ENCODE data around the gene WBP11. TPM values are rescaled to one million over a fixed set of nuclear protein-coding genes. Genes with fewer than 3 reads are reported as not detected.

WBP11 gene
- total and polyA plus RNA-seq, 5 donors from 2014 or later = 50.7 to 119 (median 58.2) TPM

DNA sequence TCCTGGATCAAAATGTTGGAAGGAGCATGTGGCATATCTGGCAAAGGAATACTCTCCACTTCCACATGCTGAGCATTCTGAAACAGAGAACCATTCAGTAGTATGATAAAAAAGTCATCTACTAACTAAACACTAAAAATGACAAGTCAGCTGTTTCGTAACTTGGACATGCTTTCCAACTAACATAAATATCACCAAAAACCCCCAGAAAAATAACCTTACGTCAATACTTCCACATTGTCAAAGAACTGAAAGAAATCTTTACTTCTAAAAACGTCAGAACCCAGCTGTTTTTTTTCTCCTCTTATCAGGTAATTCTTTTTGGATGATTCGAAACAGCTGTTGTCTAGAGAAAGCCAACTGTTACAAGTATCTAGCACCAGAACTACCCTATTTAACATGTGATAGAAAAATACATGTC, 8.2 kb downstream of the WBP11 start:
- no peak overlapping the region for H3K4me3 ChIP-seq (ENCODE audit: low read depth, low read length)
- H3K27ac ChIP-seq (ENCODE audit: insufficient read depth, low read length, poor library complexity, severe bottlenecking) = no peak overlapping the region
- Mint-ChIP-seq H3K36me3 (peaks cover 56% of the 10 kb centered on the region), H3K4me1 (peaks cover 10 to 22% (median 15%) of the 10 kb centered on the region in 4 donors), H3K4me3 (no peak overlapping the region), H3K27me3 (no peaks in the 10 kb centered on the region), H3K9me3 (no peaks in the 10 kb centered on the region), H3K27ac (peak overlapping the region in 2 of 3 donors; percentile 32 to 76)
- H3K27me3 ChIP-seq (ENCODE audit: control insufficient read depth, insufficient read depth, low read length) = no peaks in the 10 kb centered on the region
- no peaks in the 10 kb centered on the region for H3K4me1 ChIP-seq (ENCODE audit: control insufficient read depth, insufficient read depth, low read length, poor library complexity, severe bottlenecking)
- DNase-seq = no peak
- no peak for ATAC-seq (ENCODE audit: low read depth in 2 of 2)
- no peaks in the 10 kb centered on the region for H3K9me3 ChIP-seq (ENCODE audit: control insufficient read depth in 2 of 2, low read length in 2 of 2)
- peaks cover 95% of the 10 kb centered on the region for H3K36me3 ChIP-seq (ENCODE audit: control insufficient read depth, insufficient read depth, low read length)

GRCh38 chr12:14785568-14785967, 17.7 kb downstream of the WBP11 start:
- Mint-ChIP-seq H3K27me3 (no peaks in the 10 kb centered on the region), H3K4me1 (peaks cover 6 to 10% (median 6%) of the 10 kb centered on the region in 4 donors), H3K36me3 (peaks cover 38% of the 10 kb centered on the region), H3K9me3 (no peaks in the 10 kb centered on the region), H3K27ac (peak overlapping the region in 2 of 3 donors; percentile 3 to 32), H3K4me3 (no peak overlapping the region)
- Histone ChIP-seq H3K36me3 (ENCODE audit: control insufficient read depth, insufficient read depth, low read length) (peaks cover 55% of the 10 kb centered on the region), H3K4me3 (ENCODE audit: low read depth, low read length) (no peak overlapping the region), H3K27me3 (ENCODE audit: control insufficient read depth, insufficient read depth, low read length) (no peaks in the 10 kb centered on the region), H3K4me1 (ENCODE audit: control insufficient read depth, insufficient read depth, low read length, poor library complexity, severe bottlenecking) (no peaks in the 10 kb centered on the region), H3K27ac (ENCODE audit: insufficient read depth, low read length, poor library complexity, severe bottlenecking) (no peak overlapping the region), H3K9me3 (ENCODE audit: control insufficient read depth in 2 of 2, low read length in 2 of 2) (no peaks in the 10 kb centered on the region)
- DNase-seq (no peak), ATAC-seq (ENCODE audit: low read depth in 2 of 2) (no peak)

DNA sequence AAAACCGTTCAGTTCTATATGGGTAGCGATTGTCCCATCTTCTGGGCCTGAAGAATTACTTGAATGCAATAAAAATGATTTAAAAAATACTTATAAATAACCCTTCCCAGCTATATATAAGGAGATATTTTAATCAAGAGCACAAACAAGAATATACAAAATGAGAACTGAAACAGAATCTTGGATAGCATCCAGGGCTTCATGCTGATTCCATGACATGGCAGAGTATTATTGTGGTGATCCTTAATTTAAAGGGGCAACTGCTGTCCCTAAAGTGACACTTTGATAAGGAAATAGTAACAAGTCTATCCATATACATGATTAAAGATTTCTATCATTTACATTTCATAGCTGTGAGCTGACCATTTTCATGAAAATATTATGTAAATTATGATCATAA, 18.8 kb downstream of the WBP11 start:
- H3K36me3 Mint-ChIP-seq = peaks cover 27% of the 10 kb centered on the region

DNA sequence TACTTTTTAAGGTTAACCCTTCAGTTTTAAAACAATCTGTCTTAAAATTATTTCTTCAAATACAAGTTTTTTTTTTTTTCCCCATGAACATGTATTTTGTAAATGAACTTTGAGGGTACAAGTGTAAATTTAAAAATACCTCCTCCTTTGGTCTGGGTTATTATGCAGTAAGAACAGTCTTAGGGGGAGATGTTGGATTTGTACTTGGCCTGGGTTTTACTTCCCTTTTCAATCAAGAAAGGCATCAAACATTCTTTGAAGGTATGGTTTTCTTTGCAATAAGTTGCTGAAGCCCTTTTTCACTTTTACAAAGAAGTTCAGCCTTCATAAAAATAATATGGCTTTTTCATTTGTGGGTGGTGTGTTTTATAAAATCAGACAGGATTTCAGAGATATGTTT, 20.5 kb downstream of the WBP11 start:
- no peak for DNase-seq
- ATAC-seq (ENCODE audit: low read depth in 2 of 2) = no peak

More for the DNA sequence above, 18.8 kb downstream of the WBP11 start:
- Histone ChIP-seq H3K4me1 (ENCODE audit: control insufficient read depth, insufficient read depth, low read length, poor library complexity, severe bottlenecking) (no peaks in the 10 kb centered on the region), H3K36me3 (ENCODE audit: control insufficient read depth, insufficient read depth, low read length) (peaks cover 44% of the 10 kb centered on the region), H3K27ac (ENCODE audit: insufficient read depth, low read length, poor library complexity, severe bottlenecking) (no peak overlapping the region), H3K4me3 (ENCODE audit: low read depth, low read length) (no peak overlapping the region), H3K9me3 (ENCODE audit: control insufficient read depth in 2 of 2, low read length in 2 of 2) (no peaks in the 10 kb centered on the region), H3K27me3 (ENCODE audit: control insufficient read depth, insufficient read depth, low read length) (no peaks in the 10 kb centered on the region)
- H3K4me3 Mint-ChIP-seq = no peak overlapping the region
- H3K27me3 Mint-ChIP-seq = peaks cover 4% of the 10 kb centered on the region
- no peak for DNase-seq
- H3K9me3 Mint-ChIP-seq = no peaks in the 10 kb centered on the region
- no peak for ATAC-seq (ENCODE audit: low read depth in 2 of 2)
- H3K27ac Mint-ChIP-seq = no peak overlapping the region
- H3K4me1 Mint-ChIP-seq = peaks cover 0 to 8% (median 0%) of the 10 kb centered on the region in 4 donors

GRCh38 chr12:14781563-14781962, 21.7 kb downstream of the WBP11 start:
- no peaks in the 10 kb centered on the region for H3K4me1 ChIP-seq (ENCODE audit: control insufficient read depth, insufficient read depth, low read length, poor library complexity, severe bottlenecking)
- no peak overlapping the region for H3K27ac Mint-ChIP-seq
- no peak for DNase-seq
- no peaks in the 10 kb centered on the region for H3K9me3 ChIP-seq (ENCODE audit: control insufficient read depth in 2 of 2, low read length in 2 of 2)
- H3K9me3 Mint-ChIP-seq = no peaks in the 10 kb centered on the region
- H3K27me3 ChIP-seq (ENCODE audit: control insufficient read depth, insufficient read depth, low read length) = no peaks in the 10 kb centered on the region
- H3K36me3 Mint-ChIP-seq = peaks cover 8% of the 10 kb centered on the region
- H3K27me3 Mint-ChIP-seq = peaks cover 5% of the 10 kb centered on the region
- peaks cover 5 to 10% (median 10%) of the 10 kb centered on the region in 4 donors for H3K4me1 Mint-ChIP-seq
- no peak overlapping the region for H3K27ac ChIP-seq (ENCODE audit: insufficient read depth, low read length, poor library complexity, severe bottlenecking)
- no peak for ATAC-seq (ENCODE audit: low read depth in 2 of 2)
- no peak overlapping the region for H3K4me3 ChIP-seq (ENCODE audit: low read depth, low read length)
- H3K4me3 Mint-ChIP-seq = no peak overlapping the region
- peaks cover 19% of the 10 kb centered on the region for H3K36me3 ChIP-seq (ENCODE audit: control insufficient read depth, insufficient read depth, low read length)

More for the DNA sequence above, 20.5 kb downstream of the WBP11 start:
- Histone ChIP-seq H3K27ac (ENCODE audit: insufficient read depth, low read length, poor library complexity, severe bottlenecking) (no peak overlapping the region), H3K27me3 (ENCODE audit: control insufficient read depth, insufficient read depth, low read length) (no peaks in the 10 kb centered on the region), H3K4me1 (ENCODE audit: control insufficient read depth, insufficient read depth, low read length, poor library complexity, severe bottlenecking) (no peaks in the 10 kb centered on the region), H3K36me3 (ENCODE audit: control insufficient read depth, insufficient read depth, low read length) (peaks cover 30% of the 10 kb centered on the region), H3K9me3 (ENCODE audit: control insufficient read depth in 2 of 2, low read length in 2 of 2) (no peaks in the 10 kb centered on the region), H3K4me3 (ENCODE audit: low read depth, low read length) (no peak overlapping the region)
- Mint-ChIP-seq H3K27me3 (peaks cover 5% of the 10 kb centered on the region), H3K4me1 (peaks cover 0 to 11% (median 2%) of the 10 kb centered on the region in 4 donors), H3K27ac (no peak overlapping the region), H3K9me3 (no peaks in the 10 kb centered on the region), H3K36me3 (peaks cover 17% of the 10 kb centered on the region), H3K4me3 (peak overlapping the region in 1 of 4 donors; percentile 23)

- H3K27me3 Mint-ChIP-seq = peaks cover 5% of the 10 kb centered on the region
- no peak overlapping the region for H3K27ac ChIP-seq (ENCODE audit: insufficient read depth, low read length, poor library complexity, severe bottlenecking)
- ATAC-seq (ENCODE audit: low read depth in 2 of 2) (no peak), DNase-seq (no peak)
- H3K27ac Mint-ChIP-seq = peak overlapping the region in 2 of 3 donors; percentile 32 to 60
- H3K4me3 ChIP-seq (ENCODE audit: low read depth, low read length) = no peak overlapping the region
- H3K27me3 ChIP-seq (ENCODE audit: control insufficient read depth, insufficient read depth, low read length) = no peaks in the 10 kb centered on the region
- H3K36me3 Mint-ChIP-seq = peaks cover 8% of the 10 kb centered on the region
- H3K4me3 Mint-ChIP-seq = no peak overlapping the region
- H3K9me3 ChIP-seq (ENCODE audit: control insufficient read depth in 2 of 2, low read length in 2 of 2) = no peaks in the 10 kb centered on the region
- H3K4me1 Mint-ChIP-seq = peaks cover 12 to 17% (median 14%) of the 10 kb centered on the region in 4 donors
- no peaks in the 10 kb centered on the region for H3K9me3 Mint-ChIP-seq
- H3K4me1 ChIP-seq (ENCODE audit: control insufficient read depth, insufficient read depth, low read length, poor library complexity, severe bottlenecking) = peaks cover 5% of the 10 kb centered on the region
- H3K36me3 ChIP-seq (ENCODE audit: control insufficient read depth, insufficient read depth, low read length) = peaks cover 15% of the 10 kb centered on the region
These were observed 22.4 kb downstream of the WBP11 start for GRCh38 chr12:14780859-14781258.

DNA sequence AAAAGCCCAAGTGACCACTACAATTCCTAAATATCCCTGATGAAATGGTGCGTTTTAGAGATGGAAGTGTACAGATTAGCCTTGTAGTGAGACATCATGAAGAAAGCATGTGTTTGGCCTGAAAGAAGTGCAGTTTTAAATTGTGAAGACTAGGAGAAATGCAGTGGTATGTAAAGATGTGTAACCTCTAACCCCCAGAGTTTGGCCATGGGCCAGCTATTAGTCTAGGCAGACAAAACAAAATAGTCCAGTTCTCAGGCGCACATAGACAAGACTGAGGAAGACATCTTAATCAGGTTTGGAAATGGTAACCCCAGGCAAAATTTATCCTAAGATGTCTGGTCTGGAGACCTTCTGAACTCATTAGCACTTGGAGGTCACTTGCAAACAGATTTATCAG, 23.4 kb downstream of the WBP11 start:
- Histone ChIP-seq H3K36me3 (ENCODE audit: control insufficient read depth, insufficient read depth, low read length) (peaks cover 7% of the 10 kb centered on the region), H3K9me3 (ENCODE audit: control insufficient read depth in 2 of 2, low read length in 2 of 2) (no peaks in the 10 kb centered on the region), H3K4me3 (ENCODE audit: low read depth, low read length) (no peak overlapping the region), H3K27me3 (ENCODE audit: control insufficient read depth, insufficient read depth, low read length) (no peaks in the 10 kb centered on the region), H3K4me1 (ENCODE audit: control insufficient read depth, insufficient read depth, low read length, poor library complexity, severe bottlenecking) (peaks cover 15% of the 10 kb centered on the region), H3K27ac (ENCODE audit: insufficient read depth, low read length, poor library complexity, severe bottlenecking) (no peak overlapping the region)
- Mint-ChIP-seq H3K27me3 (peaks cover 5% of the 10 kb centered on the region), H3K4me3 (no peak overlapping the region), H3K4me1 (peaks cover 19 to 27% (median 23%) of the 10 kb centered on the region in 4 donors), H3K36me3 (peaks cover 8% of the 10 kb centered on the region), H3K9me3 (no peaks in the 10 kb centered on the region), H3K27ac (no peak overlapping the region)
- no peak for DNase-seq
- ATAC-seq (ENCODE audit: low read depth in 2 of 2) = no peak

- ATAC-seq (ENCODE audit: low read depth in 2 of 2) = no peak
- peaks cover 0 to 2% (median 0%) of the 10 kb centered on the region in 7 donors for H3K9me3 Mint-ChIP-seq
- no peak for DNase-seq
- H3K4me3 Mint-ChIP-seq = peak overlapping the region in 2 of 4 donors; percentile 91 to 100
- H3K4me3 ChIP-seq (ENCODE audit: low read depth, low read length) = no peak overlapping the region
- H3K27ac ChIP-seq (ENCODE audit: insufficient read depth, low read length, poor library complexity, severe bottlenecking) = no peak overlapping the region
- H3K36me3 Mint-ChIP-seq = no peaks in the 10 kb centered on the region
- H3K9me3 ChIP-seq (ENCODE audit: control insufficient read depth in 2 of 2, low read length in 2 of 2) = no peaks in the 10 kb centered on the region
- H3K36me3 ChIP-seq (ENCODE audit: control insufficient read depth, insufficient read depth, low read length) = no peaks in the 10 kb centered on the region
- H3K4me1 ChIP-seq (ENCODE audit: control insufficient read depth, insufficient read depth, low read length, poor library complexity, severe bottlenecking) = peaks cover 34% of the 10 kb centered on the region
- H3K27ac Mint-ChIP-seq = no peak overlapping the region
- no peaks in the 10 kb centered on the region for H3K27me3 ChIP-seq (ENCODE audit: control insufficient read depth, insufficient read depth, low read length)
- peaks cover 5% of the 10 kb centered on the region for H3K27me3 Mint-ChIP-seq
- H3K4me1 Mint-ChIP-seq = peaks cover 19 to 43% (median 31%) of the 10 kb centered on the region in 4 donors
These were observed 26.0 kb downstream of the WBP11 start for GRCh38 chr12:14777271-14777670.
